HT1080 (cell line): ENCODE measurements around the gene MYO16. TPM values are rescaled to one million over a fixed set of nuclear protein-coding genes. Genes with fewer than 3 reads are reported as not detected.

Experiments used
- DNase-seq: peaks from one replicate; pipeline ENCODE4 v3.0.0-alpha.2; 2015; ENCODE audit warnings: low read depth
- total RNA-seq: library from RNA; depleted of rRNA; stranded (reverse); fragments of >200 nt; shearing (Covaris generic); gene quantifications from 2 replicates; pipeline ENCODE4 v1.2.3, GENCODE V29; 2014

MYO16 gene
- total RNA-seq, 1 experiment from 2014 or later = not detected

GRCh38 chr13:108662528-108662927 is 33.1 kb downstream of the MYO16 start:
- peak; percentile 13 for DNase-seq

GRCh38 chr13:108663710-108664109 is 34.3 kb downstream of the MYO16 start:
- DNase-seq = no peak

GRCh38 chr13:108667205-108667604 is 37.8 kb downstream of the MYO16 start:
- no peak for DNase-seq

GRCh38 chr13:108669381-108669780 is 40.0 kb downstream of the MYO16 start:
- no peak for DNase-seq

GRCh38 chr13:108674346-108674745 is 44.9 kb downstream of the MYO16 start:
- no peak for DNase-seq

- DNase-seq = no peak
These were observed 45.4 kb downstream of the MYO16 start for GRCh38 chr13:108674771-108675170.

- no peak for DNase-seq
These were observed 47.2 kb downstream of the MYO16 start for GRCh38 chr13:108676620-108677019.

- DNase-seq = no peak
These were observed 48.4 kb downstream of the MYO16 start for GRCh38 chr13:108677806-108678205.

GRCh38 chr13:108680011-108680410 is 50.6 kb downstream of the MYO16 start:
- no peak for DNase-seq

GRCh38 chr13:108681986-108682575 is 52.7 kb downstream of the MYO16 start:
- DNase-seq = no peak

GRCh38 chr13:108682714-108683113 is 53.3 kb downstream of the MYO16 start:
- no peak for DNase-seq

GRCh38 chr13:108686027-108686426 is 56.6 kb downstream of the MYO16 start:
- no peak for DNase-seq

GRCh38 chr13:108690726-108691125 is 61.3 kb downstream of the MYO16 start:
- no peak for DNase-seq

- DNase-seq = peak; percentile 77
These were observed 71.2 kb downstream of the MYO16 start for GRCh38 chr13:108700422-108701170.

- no peak for DNase-seq
These were observed 72.8 kb downstream of the MYO16 start for GRCh38 chr13:108702171-108702570.

- no peak for DNase-seq
These were observed 75.6 kb downstream of the MYO16 start for GRCh38 chr13:108705031-108705430.

- DNase-seq = no peak
These were observed 78.2 kb downstream of the MYO16 start for GRCh38 chr13:108707584-108707983.

GRCh38 chr13:108708921-108709320 is 79.5 kb downstream of the MYO16 start:
- DNase-seq = no peak

- DNase-seq = no peak
These were observed 82.0 kb downstream of the MYO16 start for GRCh38 chr13:108711386-108711785.

GRCh38 chr13:108725471-108725870 is 96.1 kb downstream of the MYO16 start:
- DNase-seq = no peak

- DNase-seq = peak; percentile 55
These were observed 99.0 kb downstream of the MYO16 start for GRCh38 chr13:108728370-108728769.

- no peak for DNase-seq
These were observed 103.7 kb downstream of the MYO16 start for GRCh38 chr13:108733022-108733560.

GRCh38 chr13:108734676-108735075 is 105.3 kb downstream of the MYO16 start:
- peak; percentile 35 for DNase-seq
